Uterus (tissue), 4 donors: ENCODE measurements around the gene TRPV5. TPM values are rescaled to one million over a fixed set of nuclear protein-coding genes. Genes with fewer than 3 reads are reported as not detected.

Experiments
- DNase-seq, 2 donors: peaks; one replicate each; pipeline ENCODE4 v3.0.0-alpha.2; 2019 to 2020
- H3K27ac ChIP-seq, 2 donors: fragments of 200-600 bp; sonication (generic); 1 replicate in 1 of 2; 2 replicates in 1 of 2; pipeline ENCODE4 v1.5.1; 2016 to 2018
- H3K27me3 ChIP-seq, 2 donors: fragments of 200-600 bp; sonication (generic); one replicate each; pipeline ENCODE4 v1.5.1; 2018 to 2019; ENCODE audit warnings: control low read depth in 1 of 2
- H3K36me3 ChIP-seq, 2 donors: fragments of 200-600 bp; sonication (generic); one replicate each; pipeline ENCODE4 v1.5.1; 2019; ENCODE audit warnings: control low read depth in 1 of 2
- H3K4me1 ChIP-seq, 2 donors: fragments of 200-600 bp; sonication (generic); one replicate each; pipeline ENCODE4 v1.5.1; 2018 to 2019; ENCODE audit warnings: control low read depth in 1 of 2
- H3K4me3 ChIP-seq, 2 donors: fragments of 200-600 bp; sonication (generic); 1 replicate in 1 of 2; 2 replicates in 1 of 2; pipeline ENCODE4 v1.5.1; 2018 to 2019; ENCODE audit warnings: mild to moderate bottlenecking in 1 of 2
- H3K9me3 ChIP-seq, 2 donors: fragments of 200-600 bp; sonication (generic); one replicate each; pipeline ENCODE4 v1.5.1; 2019; ENCODE audit warnings: control low read depth in 1 of 2
- POLR2A ChIP-seq, 2 donors: fragments of 450-650 bp; IDR thresholded peaks; one replicate each; pipeline ENCODE4 v1.6.1; 2016; ENCODE audit warnings: antibody characterized with exemption in 2 of 2, mild to moderate bottlenecking in 1 of 2, moderate library complexity in 1 of 2
- intact Hi-C: fragments of 100-400 bp; cut with DNase I; formaldehyde crosslinking; loops from one replicate; pipeline ENCODE4 v1.15.1; 2023; ENCODE audit warnings: low total_unique reads
- total RNA-seq, 4 donors: library from RNA; depleted of rRNA in 3 of 4; stranded (reverse); fragments of >200 nt in 3 of 4; gene quantifications; one replicate each; pipeline versions ENCODE4 v1.1.0 to v1.2.4, GENCODE V29; 2014 to 2023
- TF ChIP-seq, protein P1 (sequence below), 4 experiments: fragments of 200-600 bp in 2 of 4; fragments of 450-650 bp in 2 of 4; sonication (generic) in 2 of 4; IDR thresholded peaks; one replicate each; pipeline ENCODE4 v1.5.1; 2016 to 2019; ENCODE audit warnings: antibody characterized with exemption in 4 of 4, mild to moderate bottlenecking in 2 of 4, moderate library complexity in 1 of 4
- donor health status: DM: yes; HTN: yes; CAD: no.

TRPV5 gene
- total RNA-seq, 4 donors from 2014 or later: 0.34 TPM; not detected in 3

DNA sequence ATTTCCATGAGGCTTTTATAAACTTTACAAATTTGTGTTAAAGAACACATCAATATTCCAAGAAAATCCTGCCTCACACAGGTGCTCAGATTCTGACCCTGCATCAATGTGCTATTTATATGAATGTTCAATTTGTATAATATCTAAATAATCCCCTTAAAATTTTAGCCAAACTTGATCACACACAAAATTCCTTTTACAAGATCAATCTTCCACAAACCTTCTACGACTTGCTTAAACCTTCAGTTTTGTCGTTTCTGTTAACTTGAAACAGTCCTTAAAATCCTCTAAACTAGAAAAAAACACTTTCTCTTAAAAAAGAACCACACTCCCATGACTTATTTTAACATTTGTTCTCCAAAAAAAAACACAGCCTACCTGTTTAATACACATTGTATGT, 27.8 kb downstream of the TRPV5 start:
- Histone ChIP-seq H3K9me3 (no peaks in the 10 kb centered on the region), H3K4me1 (no peaks in the 10 kb centered on the region), H3K27me3 (no peaks in the 10 kb centered on the region), H3K27ac (no peak overlapping the region), H3K4me3 (no peak overlapping the region), H3K36me3 (no peaks in the 10 kb centered on the region)
- DNase-seq: no peak
- intact Hi-C loops: no loop called here
- TF ChIP-seq, protein P1, sequence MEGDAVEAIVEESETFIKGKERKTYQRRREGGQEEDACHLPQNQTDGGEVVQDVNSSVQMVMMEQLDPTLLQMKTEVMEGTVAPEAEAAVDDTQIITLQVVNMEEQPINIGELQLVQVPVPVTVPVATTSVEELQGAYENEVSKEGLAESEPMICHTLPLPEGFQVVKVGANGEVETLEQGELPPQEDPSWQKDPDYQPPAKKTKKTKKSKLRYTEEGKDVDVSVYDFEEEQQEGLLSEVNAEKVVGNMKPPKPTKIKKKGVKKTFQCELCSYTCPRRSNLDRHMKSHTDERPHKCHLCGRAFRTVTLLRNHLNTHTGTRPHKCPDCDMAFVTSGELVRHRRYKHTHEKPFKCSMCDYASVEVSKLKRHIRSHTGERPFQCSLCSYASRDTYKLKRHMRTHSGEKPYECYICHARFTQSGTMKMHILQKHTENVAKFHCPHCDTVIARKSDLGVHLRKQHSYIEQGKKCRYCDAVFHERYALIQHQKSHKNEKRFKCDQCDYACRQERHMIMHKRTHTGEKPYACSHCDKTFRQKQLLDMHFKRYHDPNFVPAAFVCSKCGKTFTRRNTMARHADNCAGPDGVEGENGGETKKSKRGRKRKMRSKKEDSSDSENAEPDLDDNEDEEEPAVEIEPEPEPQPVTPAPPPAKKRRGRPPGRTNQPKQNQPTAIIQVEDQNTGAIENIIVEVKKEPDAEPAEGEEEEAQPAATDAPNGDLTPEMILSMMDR (IDR thresholded peaks at IDR 0.05): no peak
- no peak for TF ChIP-seq POLR2A (IDR thresholded peaks at IDR 0.05)

DNA sequence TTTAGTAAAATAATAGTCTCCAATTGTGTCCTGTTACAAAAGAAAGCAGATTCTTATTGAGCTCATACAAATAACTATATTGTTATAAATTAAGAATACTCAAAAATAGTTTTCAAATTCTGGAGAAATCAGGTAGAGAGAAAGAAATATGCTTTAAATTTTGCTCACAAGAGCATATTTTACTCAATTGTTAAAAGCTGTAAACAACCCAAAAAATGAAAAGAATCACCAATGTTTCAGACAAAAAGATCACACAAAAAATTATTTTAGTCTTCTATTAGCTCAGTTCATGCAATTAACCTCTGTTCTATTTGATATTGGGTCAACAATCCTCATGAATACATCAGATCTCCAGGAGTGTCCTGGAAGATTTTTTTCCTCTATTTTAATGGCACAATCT, 29.4 kb downstream of the TRPV5 start:
- no peak for DNase-seq
- no peaks in the 10 kb centered on the region for H3K36me3 ChIP-seq
- no peaks in the 10 kb centered on the region for H3K4me1 ChIP-seq
- no peak overlapping the region for H3K27ac ChIP-seq
- TF ChIP-seq, protein P1 (IDR thresholded peaks at IDR 0.05): no peak
- TF ChIP-seq POLR2A (IDR thresholded peaks at IDR 0.05): no peak
- intact Hi-C loops: no loop called here
- no peak overlapping the region for H3K4me3 ChIP-seq
- H3K9me3 ChIP-seq: no peaks in the 10 kb centered on the region
- no peaks in the 10 kb centered on the region for H3K27me3 ChIP-seq

DNA sequence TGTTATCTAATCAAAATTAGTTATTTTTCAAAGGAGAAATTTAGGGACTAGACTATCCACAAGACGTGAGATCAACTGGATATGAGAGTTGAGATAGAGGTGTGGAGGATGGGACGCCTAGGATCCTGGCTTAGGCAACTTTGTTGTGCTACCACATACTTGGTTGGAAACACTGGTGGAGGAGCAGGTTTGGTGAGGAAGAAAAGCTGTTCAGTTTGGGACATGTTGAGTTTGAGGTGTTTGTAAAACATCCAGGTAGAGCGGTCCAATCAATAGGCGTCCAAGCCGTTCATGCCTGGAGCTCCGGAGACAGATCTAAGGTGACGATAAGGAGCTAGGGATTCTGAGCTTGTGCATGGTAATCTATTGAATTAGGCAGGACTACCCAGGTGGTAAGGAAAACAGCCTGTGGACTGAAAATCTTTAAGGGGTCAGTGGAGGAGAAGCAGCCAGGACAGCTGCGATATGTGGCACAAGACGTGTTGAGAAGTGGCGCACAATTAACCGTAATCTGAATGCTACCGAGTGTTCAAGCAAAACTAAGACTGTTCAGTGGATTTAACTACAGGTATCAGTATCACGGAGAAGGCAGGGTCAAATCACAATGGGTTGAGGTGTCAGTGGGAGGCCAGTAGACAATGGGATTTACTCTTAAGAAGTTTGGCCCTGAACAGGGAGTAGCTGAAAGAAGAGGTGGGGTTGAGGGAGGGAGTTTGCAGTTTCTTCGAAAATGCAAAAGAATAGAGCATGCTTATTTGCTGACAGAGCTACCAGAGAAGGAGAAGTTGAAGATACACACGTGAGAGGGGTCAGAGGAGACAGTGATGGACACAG, 31.9 kb downstream of the TRPV5 start:
- H3K4me1 ChIP-seq: no peaks in the 10 kb centered on the region
- H3K27ac ChIP-seq: no peak overlapping the region
- H3K36me3 ChIP-seq: no peaks in the 10 kb centered on the region
- H3K9me3 ChIP-seq: no peaks in the 10 kb centered on the region
- TF ChIP-seq POLR2A (IDR thresholded peaks at IDR 0.05): no peak
- TF ChIP-seq, protein P1 (IDR thresholded peaks at IDR 0.05): no peak
- intact Hi-C loops: no loop called here
- DNase-seq: no peak
- no peak overlapping the region for H3K4me3 ChIP-seq
- H3K27me3 ChIP-seq: no peaks in the 10 kb centered on the region

DNA sequence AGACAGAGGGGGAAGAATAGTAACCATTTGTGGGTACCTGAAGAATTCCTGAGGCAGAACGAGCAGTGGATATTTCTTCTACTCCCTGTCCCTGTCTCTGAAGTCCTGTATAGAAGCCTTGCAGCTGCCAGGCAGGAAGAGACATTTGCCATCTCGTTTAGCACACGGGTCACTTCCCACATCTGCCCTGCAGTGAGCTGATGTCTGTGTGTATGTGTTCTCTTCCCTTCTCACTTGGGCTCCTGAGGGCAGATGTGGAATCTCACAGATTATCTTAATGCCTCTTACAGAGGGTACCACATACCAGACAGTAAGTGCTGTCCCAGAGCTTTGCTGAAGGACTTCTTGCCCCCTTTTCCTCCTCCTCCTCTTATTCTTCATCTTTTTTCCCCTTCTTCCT, 33.9 kb downstream of the TRPV5 start:
- Histone ChIP-seq H3K4me3 (no peak overlapping the region), H3K27me3 (no peaks in the 10 kb centered on the region), H3K4me1 (no peaks in the 10 kb centered on the region), H3K27ac (no peak overlapping the region), H3K9me3 (no peaks in the 10 kb centered on the region), H3K36me3 (no peaks in the 10 kb centered on the region)
- DNase-seq: no peak
- intact Hi-C loops: no loop called here
- TF ChIP-seq POLR2A (IDR thresholded peaks at IDR 0.05): no peak
- TF ChIP-seq, protein P1 (IDR thresholded peaks at IDR 0.05): no peak

DNA sequence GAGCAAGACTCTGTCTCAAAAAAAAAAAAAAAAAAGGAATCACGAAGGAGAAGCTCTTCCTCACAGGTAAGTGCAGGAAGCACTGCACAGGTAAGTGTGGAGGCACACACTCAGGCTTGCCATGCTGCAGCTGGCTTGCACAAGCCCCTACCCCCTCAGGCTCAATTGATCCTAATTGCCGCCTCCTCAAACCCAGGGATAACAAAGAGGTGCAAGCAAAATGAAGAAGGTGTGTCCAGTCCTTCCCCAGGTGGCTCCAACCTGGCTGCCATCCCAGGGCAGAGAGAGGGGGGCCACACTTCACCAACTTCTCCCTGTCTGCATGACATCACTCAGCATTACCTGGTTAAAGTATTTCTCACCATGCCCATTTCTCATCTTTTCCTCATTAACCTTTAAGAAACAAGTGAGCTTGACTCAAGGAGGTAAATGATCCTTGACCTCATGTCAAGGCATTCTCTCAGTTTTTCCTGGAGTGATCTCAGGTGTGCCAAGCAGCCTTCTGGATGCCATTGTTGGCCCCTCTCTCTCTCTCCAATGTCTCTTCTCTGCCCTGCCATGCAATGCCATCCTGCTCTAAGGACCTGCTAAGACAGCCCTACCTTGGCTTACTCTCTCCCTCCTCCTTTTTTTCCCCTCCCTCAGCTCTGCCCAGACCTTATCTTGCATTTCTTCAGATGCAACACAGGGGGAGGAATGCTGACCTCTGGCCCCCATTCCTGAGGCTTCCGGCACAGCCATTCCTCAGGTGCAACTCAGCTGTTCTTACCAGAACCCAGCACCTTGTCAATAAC, 35.0 kb downstream of the TRPV5 start:
- no peaks in the 10 kb centered on the region for H3K27me3 ChIP-seq
- no peaks in the 10 kb centered on the region for H3K36me3 ChIP-seq
- H3K4me1 ChIP-seq: no peaks in the 10 kb centered on the region
- no peaks in the 10 kb centered on the region for H3K9me3 ChIP-seq
- TF ChIP-seq, protein P1 (IDR thresholded peaks at IDR 0.05): no peak
- TF ChIP-seq POLR2A (IDR thresholded peaks at IDR 0.05): no peak
- H3K4me3 ChIP-seq: no peak overlapping the region
- no peak overlapping the region for H3K27ac ChIP-seq
- intact Hi-C loops: no loop called here
- DNase-seq: no peak
